GM20000 (cell line): ENCODE measurements around the gene ANKS1B.

ENCODE experiments used
- DNase-seq: peaks from one replicate; pipeline ENCODE4 v3.0.0; 2012; ENCODE audit warnings: low spot score
- CTCF ChIP-seq: IDR thresholded peaks from 2 replicates; pipeline ENCODE4 v1.5.1; 2012; ENCODE audit warnings: mild to moderate bottlenecking, control low read depth; ENCODE audit errors: extremely low read depth, missing control alignments

Gene ANKS1B

GRCh38 chr12:99528478-99528877 is 456.3 kb downstream of the ANKS1B start:
- no peak for TF ChIP-seq CTCF
- no peak for DNase-seq

- no peak for TF ChIP-seq CTCF
- no peak for DNase-seq
Measured at GRCh38 chr12:99523853-99524252, 460.9 kb downstream of the ANKS1B start.

GRCh38 chr12:99522456-99522855 is 462.3 kb downstream of the ANKS1B start:
- no peak for TF ChIP-seq CTCF
- no peak for DNase-seq

GRCh38 chr12:99521664-99522063 is 463.1 kb downstream of the ANKS1B start:
- no peak for TF ChIP-seq CTCF
- DNase-seq, result no peak

GRCh38 chr12:99513066-99513465 is 471.7 kb downstream of the ANKS1B start:
- DNase-seq, result no peak

GRCh38 chr12:99505805-99506204 is 478.9 kb downstream of the ANKS1B start:
- no peak for TF ChIP-seq CTCF
- no peak for DNase-seq

More at GRCh38 chr12:99513066-99513465, 471.7 kb downstream of the ANKS1B start:
- TF ChIP-seq CTCF, result no peak

- no peak for DNase-seq
- no peak for TF ChIP-seq CTCF
Measured at GRCh38 chr12:99498756-99499155, 486.0 kb downstream of the ANKS1B start.
